NCI-H526 (cell line): ENCODE measurements around the gene PIP4K2C.
"Not testable (repeated sequence)": the region's sequence is repeated elsewhere in the genome, so short reads cannot be mapped to it uniquely, and the experiment has no call there.

ENCODE experiments used
- DNase-seq, 2 experiments: peaks; one replicate each; lab custom pipeline; 2025; lab: John Stamatoyannopoulos, UW

Gene PIP4K2C

GRCh38 chr12:57636731-57637130 is 45.7 kb downstream of the PIP4K2C start:
- not testable (repeated sequence) for DNase-seq

- DNase-seq, result no peak
Observed at GRCh38 chr12:57637364-57637763, 46.4 kb downstream of the PIP4K2C start.

- no peak for DNase-seq
Observed at GRCh38 chr12:57638096-57638495, 47.1 kb downstream of the PIP4K2C start.

GRCh38 chr12:57640175-57641042 is 49.4 kb downstream of the PIP4K2C start:
- no peak for DNase-seq

- DNase-seq, result no peak
Observed at GRCh38 chr12:57641699-57642442, 50.9 kb downstream of the PIP4K2C start.

- DNase-seq, result not testable (repeated sequence)
Observed at GRCh38 chr12:57645990-57646658, 55.1 kb downstream of the PIP4K2C start.

- not testable (repeated sequence) for DNase-seq
Observed at GRCh38 chr12:57646659-57647049, 55.7 kb downstream of the PIP4K2C start.
